SK-N-MC (cell line): ENCODE data around the gene RNF213.

Source experiments
- FOXP2 ChIP-seq: optimal IDR thresholded peaks from 2 replicates; pipeline ENCODE3; 2011; ENCODE audit warnings: mild to moderate bottlenecking, moderate library complexity; ENCODE audit not compliant: insufficient read depth; ENCODE audit errors: extremely low read length, control extremely low read depth
- POLR2AphosphoS5 ChIP-seq: IDR thresholded peaks from 2 replicates; pipeline ENCODE4 v1.6.1; 2012; ENCODE audit warnings: mild to moderate bottlenecking, low read depth, low read length, borderline replicate concordance

DNA sequence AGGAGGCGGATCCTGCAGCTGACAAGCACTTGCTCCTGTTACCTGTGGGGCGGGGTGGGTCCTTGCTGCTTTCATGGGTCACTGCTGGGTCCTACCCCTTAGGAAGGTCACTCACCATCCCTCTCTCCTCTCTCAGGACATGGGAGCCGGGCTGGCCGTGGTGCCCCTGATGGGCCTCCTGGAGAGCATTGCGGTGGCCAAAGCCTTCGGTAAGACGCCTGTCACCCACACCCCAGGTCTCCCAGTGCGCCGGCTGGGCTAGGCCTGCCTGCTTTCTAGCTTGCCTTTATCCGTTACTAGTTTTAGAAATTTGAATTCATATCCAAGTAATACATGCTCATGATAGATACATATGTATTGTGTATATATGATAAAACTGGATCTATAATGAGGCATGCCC is 23.3 kb upstream of the RNF213 start:
- no peak for TF ChIP-seq POLR2AphosphoS5
- TF ChIP-seq FOXP2 = no peak
